GM12872 (cell line): ENCODE data around the gene RUBCN.

Source experiments
- TF ChIP-seq, protein P1 (sequence below): IDR thresholded peaks from 3 replicates; pipeline ENCODE4 v1.5.1; 2011; ENCODE audit warnings: low read depth, mild to moderate bottlenecking, low read length, moderate library complexity; ENCODE audit not compliant: insufficient read depth

The RUBCN gene

DNA sequence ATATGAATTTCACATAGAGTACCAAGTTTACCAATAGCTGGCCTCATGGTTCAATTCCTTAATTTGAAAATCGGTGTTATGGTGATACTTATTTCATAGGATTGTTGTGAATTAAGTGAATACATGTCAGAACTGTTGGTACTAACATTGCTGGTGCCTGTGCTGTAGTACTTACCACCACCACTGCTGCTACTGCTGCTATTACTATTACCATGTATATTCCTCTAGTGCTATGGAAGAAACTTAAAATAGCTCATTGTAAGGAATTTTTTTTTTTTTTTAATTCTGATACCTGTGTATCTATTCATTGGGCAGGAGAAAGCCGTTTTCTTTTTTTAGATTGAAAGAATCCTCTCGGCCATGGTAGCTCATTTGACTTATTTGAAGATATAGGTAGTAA is 16.6 kb upstream of the RUBCN start:
- TF ChIP-seq, protein P1, sequence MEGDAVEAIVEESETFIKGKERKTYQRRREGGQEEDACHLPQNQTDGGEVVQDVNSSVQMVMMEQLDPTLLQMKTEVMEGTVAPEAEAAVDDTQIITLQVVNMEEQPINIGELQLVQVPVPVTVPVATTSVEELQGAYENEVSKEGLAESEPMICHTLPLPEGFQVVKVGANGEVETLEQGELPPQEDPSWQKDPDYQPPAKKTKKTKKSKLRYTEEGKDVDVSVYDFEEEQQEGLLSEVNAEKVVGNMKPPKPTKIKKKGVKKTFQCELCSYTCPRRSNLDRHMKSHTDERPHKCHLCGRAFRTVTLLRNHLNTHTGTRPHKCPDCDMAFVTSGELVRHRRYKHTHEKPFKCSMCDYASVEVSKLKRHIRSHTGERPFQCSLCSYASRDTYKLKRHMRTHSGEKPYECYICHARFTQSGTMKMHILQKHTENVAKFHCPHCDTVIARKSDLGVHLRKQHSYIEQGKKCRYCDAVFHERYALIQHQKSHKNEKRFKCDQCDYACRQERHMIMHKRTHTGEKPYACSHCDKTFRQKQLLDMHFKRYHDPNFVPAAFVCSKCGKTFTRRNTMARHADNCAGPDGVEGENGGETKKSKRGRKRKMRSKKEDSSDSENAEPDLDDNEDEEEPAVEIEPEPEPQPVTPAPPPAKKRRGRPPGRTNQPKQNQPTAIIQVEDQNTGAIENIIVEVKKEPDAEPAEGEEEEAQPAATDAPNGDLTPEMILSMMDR, result peak; percentile 28; the same call in 1 of the 3 replicates

DNA sequence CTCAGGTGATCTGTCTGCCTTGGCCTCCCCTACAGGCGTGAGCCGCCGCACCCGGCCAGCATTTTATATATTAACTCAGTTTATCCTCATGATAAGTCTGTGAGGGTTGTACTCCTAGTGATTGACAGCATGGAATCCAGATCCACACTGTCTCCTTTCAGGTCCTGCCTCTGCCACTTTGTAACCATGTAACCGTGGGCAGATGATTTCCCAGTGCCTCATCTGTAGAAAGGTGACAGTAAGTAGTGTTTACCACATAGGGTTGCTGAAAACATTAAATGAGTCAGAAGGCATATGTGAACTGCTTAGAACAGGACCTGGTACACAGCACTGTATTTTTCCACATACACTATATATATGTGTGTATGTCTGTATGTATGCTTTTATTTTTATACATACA is 15.4 kb upstream of the RUBCN start:
- TF ChIP-seq, protein P1, result no peak

DNA sequence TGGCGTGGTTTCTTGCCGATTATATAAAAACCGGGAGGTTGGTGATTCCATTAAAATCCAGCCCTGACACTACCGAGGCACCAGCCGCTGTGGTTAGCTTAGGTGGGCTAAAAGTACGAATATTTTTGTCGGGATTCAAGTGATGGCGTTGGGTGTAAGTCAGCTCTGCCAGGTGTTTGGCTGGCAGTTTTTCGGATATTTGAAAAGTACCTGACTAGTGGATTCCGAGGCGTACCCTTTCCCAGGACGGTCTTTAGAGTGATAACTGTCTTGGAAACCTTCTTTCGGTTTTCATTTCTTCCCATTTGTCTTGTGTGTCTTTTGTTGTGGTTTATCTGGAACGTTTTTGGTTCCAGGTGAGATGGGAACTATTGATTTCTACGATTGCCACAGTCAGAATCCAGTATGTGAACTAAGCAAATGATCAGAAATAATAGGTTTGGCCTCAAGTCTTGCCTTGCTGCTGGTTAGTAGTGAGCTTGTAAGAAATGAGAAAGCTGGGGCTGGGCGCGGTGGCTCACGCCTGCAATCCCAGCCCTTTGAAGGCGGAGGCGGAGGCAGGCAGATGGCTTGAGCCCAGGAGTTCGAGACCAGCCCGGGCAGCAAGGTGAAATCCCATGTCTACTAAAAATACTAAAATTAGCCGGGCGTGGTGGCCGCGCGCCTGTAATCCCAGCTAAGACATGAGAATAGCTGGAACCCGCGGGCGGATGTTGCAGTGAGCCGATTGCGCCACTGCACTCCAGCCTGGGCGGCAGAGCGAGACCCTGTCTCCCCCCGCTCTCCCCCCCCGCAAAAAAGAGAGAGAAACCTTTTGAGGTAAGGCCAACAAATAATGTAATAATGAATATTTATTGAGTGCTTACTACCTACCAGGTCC is 14.4 kb upstream of the RUBCN start:
- TF ChIP-seq, protein P1, result no peak

- TF ChIP-seq, protein P1, result 0 out of 3 replicates have a peak, but pooled peaks have one; percentile 24
Observed at GRCh38 chr3:197750396-197750831, 13.7 kb upstream of the RUBCN start.

DNA sequence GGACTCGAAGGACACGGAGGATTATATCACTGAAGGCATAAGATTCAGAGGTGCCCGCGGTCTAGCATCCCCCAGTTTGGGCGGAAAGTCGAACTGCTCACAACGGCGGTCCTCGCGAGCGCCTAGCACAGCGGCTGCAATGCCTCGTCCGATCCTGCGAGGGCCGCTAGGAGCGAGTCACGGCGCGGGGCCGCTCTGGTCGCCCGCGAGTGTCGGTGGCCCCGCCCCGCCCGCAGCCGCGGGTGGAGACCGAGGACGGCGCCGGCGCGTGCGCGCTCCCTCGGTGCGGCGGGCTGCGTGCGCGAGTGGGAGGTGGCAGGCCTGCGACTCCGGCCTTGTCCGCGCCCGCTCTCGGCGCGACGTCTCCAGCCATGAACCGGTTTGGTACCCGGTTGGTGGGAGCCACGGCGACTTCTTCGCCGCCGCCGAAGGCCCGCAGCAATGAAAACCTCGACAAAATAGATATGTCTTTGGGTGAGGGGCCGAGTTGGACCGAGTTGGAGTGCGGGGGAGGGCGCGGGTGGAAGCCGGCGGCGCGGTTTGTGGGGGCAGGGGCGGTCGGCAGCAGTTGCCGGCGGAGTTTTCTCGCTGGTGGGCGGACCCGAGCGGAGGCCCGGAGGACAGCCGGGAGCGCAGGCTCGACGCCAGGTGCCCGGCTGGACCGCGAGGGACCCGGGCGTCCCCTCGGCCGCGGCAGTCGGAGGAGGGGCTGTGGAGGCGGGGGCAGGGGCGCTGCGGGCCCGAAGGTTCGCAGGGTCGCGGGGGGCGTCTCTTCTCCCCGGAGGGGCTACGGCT is 13.1 kb upstream of the RUBCN start, which contains the start of gene FYTTD1:
Gene FYTTD1 (plus strand): TSS at position 283 of the 795 bp plus-strand sequence. CDS start 89 bp downstream, at position 372.
- TF ChIP-seq, protein P1, result peak; percentile 57; the same call in 2 of the 3 replicates

DNA sequence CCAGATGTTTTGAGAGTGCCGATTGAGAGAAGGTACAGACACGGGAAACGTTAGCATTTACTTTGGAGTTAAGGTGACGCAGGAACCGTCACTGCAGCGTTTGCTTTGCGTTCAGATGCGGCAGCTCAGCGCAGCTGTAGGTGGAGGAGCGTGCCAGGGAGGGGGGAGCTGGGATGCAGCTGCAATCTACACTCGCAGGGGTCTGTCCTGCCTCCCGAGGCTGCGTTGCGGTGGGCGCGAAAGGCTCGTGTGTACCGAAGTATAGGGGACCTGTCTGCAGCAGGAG is 12.6 kb upstream of the RUBCN start:
- TF ChIP-seq, protein P1, result no peak

- TF ChIP-seq, protein P1, result no peak
Observed at GRCh38 chr3:197748597-197749314, 12.1 kb upstream of the RUBCN start.
